ENCODE data around the gene DAAM2. TPM values are rescaled to one million over a fixed set of nuclear protein-coding genes. Genes with fewer than 3 reads are reported as not detected.

The DAAM2 gene
- total and polyA plus RNA-seq, 9 of the 15 experiments (the other 6 are each of a cell fraction or from before 2014, with no cell fraction given), result 0.01 to 0.07 TPM; not detected in 7

- ATAC-seq (no peak), DNase-seq (ENCODE audit: extremely low read depth in 1 of 4, low spot score in 3 of 4) (no peak), FAIRE-seq (no peak)
- Histone ChIP-seq H3K36me3 (ENCODE audit: control insufficient read depth, insufficient read depth, low read length) (peaks cover 6% of the 10 kb centered on the region; the same call in 1 of the 3 replicates), H3K27ac (ENCODE audit: extremely low read depth, low read depth, low read length) (no peak overlapping the region), H3K9ac (ENCODE audit: insufficient read depth in 1 of 2, low read depth in 2 of 2, low read length in 2 of 2) (no peak overlapping the region), H4K20me1 (replicated peaks; ENCODE audit: control insufficient read depth, insufficient read depth, low read length) (no peaks in the 10 kb centered on the region; the same call in 1 of the 2 replicates), H3K4me3 (no peak overlapping the region), H3K9me3 (replicated peaks; ENCODE audit: control insufficient read depth, insufficient read depth, low read depth, low read length) (peaks cover 5% of the 10 kb centered on the region), H3K4me2 (ENCODE audit: insufficient read depth, low read length) (no peak overlapping the region), H2AFZ (ENCODE audit: low read depth, low read length) (no peak overlapping the region), H3K4me1 (replicated peaks in 1 of 2; ENCODE audit: control insufficient read depth in 2 of 2, insufficient read depth in 2 of 2, low read length in 2 of 2) (no peaks in the 10 kb centered on the region), H3K79me2 (ENCODE audit: control insufficient read depth, insufficient read depth, low read length) (no peaks in the 10 kb centered on the region), H3K27me3 (ENCODE audit: control insufficient read depth in 2 of 2, insufficient read depth in 2 of 2, low read length in 2 of 2) (no peaks in the 10 kb centered on the region; a peak in 1 of 5 replicates), H3K9me1 (ENCODE audit: control insufficient read depth, insufficient read depth, low read length) (no peaks in the 10 kb centered on the region)
- ChIA-PET POLR2A (interaction anchor here (0.6 to 0.8 kb wide), 3 partner anchors 8 to 517 kb away, joined by 3 read pairs; no protein-coding TSS in a partner anchor), CTCF (ENCODE audit: low intra/inter-chr PET ratio) (no interaction called here)
- in situ Hi-C loops (cut with MboI), result no loop called here
- 19% methylated on average over 6 of the region's 6 CpGs for WGBS (ENCODE audit: insufficient coverage, low coverage, missing lambda C conversion rate)
- no TSS peak for BruUV-seq (replicated peaks)
- intact Hi-C loops (cut with micrococcal nuclease), result no loop called here
- TF ChIP-seq ZNF316 (IDR thresholded peaks at IDR 0.05) (no peak), ESRRB (CRISPR knock-in tag; IDR thresholded peaks at IDR 0.05; ENCODE audit: borderline replicate concordance) (no peak), CUX1 (CRISPR knock-in tag; IDR thresholded peaks at IDR 0.05) (no peak), MCM2 (IDR thresholded peaks at IDR 0.05; ENCODE audit: low read depth) (no peak), PHF21A (IDR thresholded peaks at IDR 0.05; ENCODE audit: borderline replicate concordance, low read depth) (no peak), XRCC5 (IDR thresholded peaks at IDR 0.05; ENCODE audit: low read depth, low read length) (no peak), CBFB (CRISPR knock-in tag; IDR thresholded peaks at IDR 0.05) (no peak), POLR2AphosphoS2 (IDR thresholded peaks at IDR 0.05; ENCODE audit: low read length) (no peak), CEBPB (tag; IDR thresholded peaks at IDR 0.05) (no peak), PRPF4 (IDR thresholded peaks at IDR 0.05; ENCODE audit: insufficient read depth, low read depth, low read length, poor library complexity, severe bottlenecking) (no peak), ZBTB26 (CRISPR knock-in tag; IDR thresholded peaks at IDR 0.05) (no peak), ARID4B (CRISPR knock-in tag; IDR thresholded peaks at IDR 0.05) (no peak)
Observed at GRCh38 chr6:39923861-39924260, 131.7 kb downstream of the DAAM2 start.
